Measurements from ENCODE around the gene C10orf88.
"Not testable (repeated sequence)": the region's sequence is repeated elsewhere in the genome, so short reads cannot be mapped to it uniquely, and the experiment has no call there.

Gene C10orf88

DNA sequence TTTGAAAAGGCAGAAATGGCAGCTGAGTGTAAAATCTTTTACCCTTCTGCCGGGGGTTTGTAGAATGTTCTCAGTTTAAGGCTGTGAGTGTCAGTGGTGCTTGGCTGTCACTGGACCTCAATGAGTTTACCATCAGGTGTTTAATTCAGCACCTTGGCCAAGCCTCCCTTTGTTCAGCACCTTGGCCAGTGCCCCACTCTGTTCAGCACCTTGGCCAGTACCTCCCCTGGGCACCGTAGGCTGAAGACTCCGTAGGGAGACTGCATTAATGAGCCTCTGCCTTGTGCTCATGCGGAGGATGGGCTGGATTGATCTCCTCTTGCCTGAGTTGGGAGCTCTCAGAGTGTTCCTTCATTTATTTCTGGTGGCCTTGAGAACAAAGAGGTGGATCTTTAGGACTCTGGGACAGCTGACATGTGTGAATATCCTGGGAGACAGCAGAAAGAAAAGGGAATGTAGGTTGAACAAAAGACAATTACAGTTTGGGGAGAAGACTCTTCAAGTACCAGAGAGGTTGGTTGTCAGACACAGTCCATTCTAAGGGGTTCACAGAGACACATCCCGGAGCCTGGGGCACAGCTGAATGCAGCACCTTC, 42.0 kb downstream of the C10orf88 start:
- peak; percentile 65 for DNase-seq (ENCODE audit: low read depth)
- TF ChIP-seq, protein P1, sequence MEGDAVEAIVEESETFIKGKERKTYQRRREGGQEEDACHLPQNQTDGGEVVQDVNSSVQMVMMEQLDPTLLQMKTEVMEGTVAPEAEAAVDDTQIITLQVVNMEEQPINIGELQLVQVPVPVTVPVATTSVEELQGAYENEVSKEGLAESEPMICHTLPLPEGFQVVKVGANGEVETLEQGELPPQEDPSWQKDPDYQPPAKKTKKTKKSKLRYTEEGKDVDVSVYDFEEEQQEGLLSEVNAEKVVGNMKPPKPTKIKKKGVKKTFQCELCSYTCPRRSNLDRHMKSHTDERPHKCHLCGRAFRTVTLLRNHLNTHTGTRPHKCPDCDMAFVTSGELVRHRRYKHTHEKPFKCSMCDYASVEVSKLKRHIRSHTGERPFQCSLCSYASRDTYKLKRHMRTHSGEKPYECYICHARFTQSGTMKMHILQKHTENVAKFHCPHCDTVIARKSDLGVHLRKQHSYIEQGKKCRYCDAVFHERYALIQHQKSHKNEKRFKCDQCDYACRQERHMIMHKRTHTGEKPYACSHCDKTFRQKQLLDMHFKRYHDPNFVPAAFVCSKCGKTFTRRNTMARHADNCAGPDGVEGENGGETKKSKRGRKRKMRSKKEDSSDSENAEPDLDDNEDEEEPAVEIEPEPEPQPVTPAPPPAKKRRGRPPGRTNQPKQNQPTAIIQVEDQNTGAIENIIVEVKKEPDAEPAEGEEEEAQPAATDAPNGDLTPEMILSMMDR (IDR thresholded peaks at IDR 0.05; ENCODE audit: low read length, missing control alignments): no peak
- H3K4me3 ChIP-seq (replicated peaks; ENCODE audit: low read depth, low read length): no peak overlapping the region

DNA sequence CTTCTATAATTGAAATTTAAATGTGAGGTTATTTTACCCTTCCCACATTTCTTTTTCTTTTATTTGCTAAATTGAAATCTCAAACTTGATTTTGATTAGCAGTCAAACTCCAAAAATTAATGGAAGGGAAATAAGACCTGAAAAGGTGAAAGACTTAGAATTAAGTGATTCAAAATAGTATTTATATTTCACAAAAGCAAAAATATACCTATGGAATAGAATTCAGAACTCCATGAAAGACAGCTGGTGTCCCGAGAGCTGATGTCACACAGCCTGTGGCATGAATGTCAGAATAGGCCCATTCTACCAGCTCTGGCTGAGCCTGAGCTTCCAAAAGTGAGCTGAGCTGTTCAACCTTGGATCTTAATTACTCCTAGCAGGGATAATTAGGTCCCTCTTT, 43.7 kb downstream of the C10orf88 start, which contains the start of gene FAM24A:
Gene FAM24A, plus strand, starts transcription at position 301 of the 400 bp plus-strand sequence. CDS start 1,025 bp downstream, outside the sequence.
- no peak within 1 kb of the TSS for H3K4me3 ChIP-seq (replicated peaks; ENCODE audit: low read depth, low read length)
- no peak for DNase-seq (ENCODE audit: low read depth)
- TF ChIP-seq, protein P1 (IDR thresholded peaks at IDR 0.05; ENCODE audit: low read length, missing control alignments): no peak

DNA sequence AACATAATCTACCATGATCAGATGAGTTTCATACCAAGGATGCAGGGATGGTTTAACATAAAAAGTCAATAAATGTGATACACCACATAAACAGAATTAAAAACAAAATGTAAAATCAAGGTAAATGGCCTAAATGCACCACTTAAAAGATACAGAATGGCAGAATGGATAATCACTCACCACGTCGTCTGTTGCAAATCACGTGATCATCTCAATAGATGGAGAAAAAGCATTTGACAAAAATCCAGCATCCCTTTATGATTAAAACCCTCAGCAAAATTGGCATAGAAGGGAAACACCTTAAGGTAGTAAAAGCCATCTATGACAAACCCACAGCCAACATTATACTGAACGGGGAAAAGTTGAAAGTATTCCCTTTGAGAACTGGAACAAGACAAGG, 50.2 kb downstream of the C10orf88 start:
- H3K4me3 ChIP-seq (replicated peaks; ENCODE audit: low read depth, low read length): not testable (repeated sequence)

GRCh38 chr10:122894261-122894944, 59.6 kb downstream of the C10orf88 start:
- TF ChIP-seq, protein P1 (IDR thresholded peaks at IDR 0.05; ENCODE audit: low read length, missing control alignments): no peak
- no peak overlapping the region for H3K4me3 ChIP-seq (replicated peaks; ENCODE audit: low read depth, low read length)
- no peak for DNase-seq (ENCODE audit: low read depth)

More for the DNA sequence above, 50.2 kb downstream of the C10orf88 start:
- DNase-seq (ENCODE audit: low read depth): not testable (repeated sequence)

DNA sequence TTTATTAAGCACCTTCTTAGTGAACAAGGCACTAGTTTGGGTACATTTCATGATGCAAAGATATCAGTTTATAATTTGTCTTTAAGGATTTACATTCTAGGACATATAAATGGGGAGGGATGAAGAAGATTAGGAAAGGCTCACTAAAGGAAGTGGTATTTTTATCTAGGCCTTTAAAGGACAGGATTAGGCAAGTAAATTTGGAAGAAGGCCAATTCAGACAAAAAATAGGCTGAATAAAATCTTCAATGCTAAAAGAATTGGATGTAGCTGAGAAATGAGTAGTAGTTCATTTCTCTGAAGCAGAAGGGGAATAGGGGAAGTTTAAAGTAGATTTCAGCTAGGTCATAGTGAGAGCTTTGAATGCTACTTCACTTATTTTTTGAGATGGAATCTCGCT, 69.9 kb downstream of the C10orf88 start:
- H3K4me3 ChIP-seq (replicated peaks; ENCODE audit: low read depth, low read length): no peak overlapping the region
- DNase-seq (ENCODE audit: low read depth): peak; percentile 45
- TF ChIP-seq, protein P1 (IDR thresholded peaks at IDR 0.05; ENCODE audit: low read length, missing control alignments): no peak

GRCh38 chr10:122882766-122883165, 71.3 kb downstream of the C10orf88 start:
- DNase-seq (ENCODE audit: low read depth): no peak
- TF ChIP-seq, protein P1 (IDR thresholded peaks at IDR 0.05; ENCODE audit: low read length, missing control alignments): no peak

More at GRCh38 chr10:122882766-122883165, 71.3 kb downstream of the C10orf88 start:
- no peak overlapping the region for H3K4me3 ChIP-seq (replicated peaks; ENCODE audit: low read depth, low read length)

All from fibroblast of pulmonary artery (primary cell).